GM12874 (cell line): ENCODE measurements around the gene ZNF814.

ENCODE experiments used
- TF ChIP-seq, protein P1 (sequence below): IDR thresholded peaks from 2 replicates; pipeline ENCODE4 v1.5.1; 2011; ENCODE audit warnings: low read depth, mild to moderate bottlenecking, control low read depth, low read length, moderate library complexity; ENCODE audit not compliant: insufficient read depth

The ZNF814 gene

DNA sequence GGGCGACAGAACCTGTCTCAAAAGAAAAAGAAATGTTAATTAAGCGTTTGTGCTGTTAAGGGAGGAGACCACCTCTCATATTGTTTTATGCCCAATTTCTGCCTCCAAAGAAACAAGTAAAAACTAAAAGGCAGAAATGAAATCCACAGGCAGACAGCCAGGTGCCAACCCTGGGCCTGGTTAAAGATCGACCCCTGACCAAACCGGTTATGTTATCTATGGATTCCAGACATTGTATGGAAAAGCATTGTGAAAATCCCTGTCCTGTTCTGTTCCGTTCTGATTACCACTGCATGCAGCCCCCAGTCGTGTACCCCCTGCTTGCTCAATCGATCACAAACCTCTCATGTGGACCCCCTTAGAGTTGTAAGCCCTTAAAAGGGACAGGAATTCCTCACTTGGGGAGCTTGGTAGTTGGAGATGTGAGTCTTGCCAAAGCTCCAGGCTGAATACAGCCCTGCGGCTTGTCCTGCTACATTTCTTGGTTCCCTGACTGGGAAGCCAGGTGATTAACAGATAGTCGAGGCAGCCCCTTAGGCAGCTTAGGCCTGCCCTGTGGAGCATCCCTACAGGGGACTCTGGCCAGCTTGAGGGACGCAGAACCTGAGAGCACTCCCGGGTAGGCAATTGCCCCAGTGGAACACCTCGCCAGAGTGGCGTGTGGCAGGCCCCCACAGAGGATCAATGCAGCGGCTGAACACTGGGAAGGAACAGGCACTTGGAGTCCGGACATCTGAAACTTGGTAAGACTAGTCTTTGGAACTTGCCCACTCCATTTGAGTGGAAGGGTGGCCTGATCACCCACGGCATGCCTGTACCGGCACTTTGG is 73.4 kb downstream of the ZNF814 start:
- TF ChIP-seq, protein P1, sequence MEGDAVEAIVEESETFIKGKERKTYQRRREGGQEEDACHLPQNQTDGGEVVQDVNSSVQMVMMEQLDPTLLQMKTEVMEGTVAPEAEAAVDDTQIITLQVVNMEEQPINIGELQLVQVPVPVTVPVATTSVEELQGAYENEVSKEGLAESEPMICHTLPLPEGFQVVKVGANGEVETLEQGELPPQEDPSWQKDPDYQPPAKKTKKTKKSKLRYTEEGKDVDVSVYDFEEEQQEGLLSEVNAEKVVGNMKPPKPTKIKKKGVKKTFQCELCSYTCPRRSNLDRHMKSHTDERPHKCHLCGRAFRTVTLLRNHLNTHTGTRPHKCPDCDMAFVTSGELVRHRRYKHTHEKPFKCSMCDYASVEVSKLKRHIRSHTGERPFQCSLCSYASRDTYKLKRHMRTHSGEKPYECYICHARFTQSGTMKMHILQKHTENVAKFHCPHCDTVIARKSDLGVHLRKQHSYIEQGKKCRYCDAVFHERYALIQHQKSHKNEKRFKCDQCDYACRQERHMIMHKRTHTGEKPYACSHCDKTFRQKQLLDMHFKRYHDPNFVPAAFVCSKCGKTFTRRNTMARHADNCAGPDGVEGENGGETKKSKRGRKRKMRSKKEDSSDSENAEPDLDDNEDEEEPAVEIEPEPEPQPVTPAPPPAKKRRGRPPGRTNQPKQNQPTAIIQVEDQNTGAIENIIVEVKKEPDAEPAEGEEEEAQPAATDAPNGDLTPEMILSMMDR, result no peak

DNA sequence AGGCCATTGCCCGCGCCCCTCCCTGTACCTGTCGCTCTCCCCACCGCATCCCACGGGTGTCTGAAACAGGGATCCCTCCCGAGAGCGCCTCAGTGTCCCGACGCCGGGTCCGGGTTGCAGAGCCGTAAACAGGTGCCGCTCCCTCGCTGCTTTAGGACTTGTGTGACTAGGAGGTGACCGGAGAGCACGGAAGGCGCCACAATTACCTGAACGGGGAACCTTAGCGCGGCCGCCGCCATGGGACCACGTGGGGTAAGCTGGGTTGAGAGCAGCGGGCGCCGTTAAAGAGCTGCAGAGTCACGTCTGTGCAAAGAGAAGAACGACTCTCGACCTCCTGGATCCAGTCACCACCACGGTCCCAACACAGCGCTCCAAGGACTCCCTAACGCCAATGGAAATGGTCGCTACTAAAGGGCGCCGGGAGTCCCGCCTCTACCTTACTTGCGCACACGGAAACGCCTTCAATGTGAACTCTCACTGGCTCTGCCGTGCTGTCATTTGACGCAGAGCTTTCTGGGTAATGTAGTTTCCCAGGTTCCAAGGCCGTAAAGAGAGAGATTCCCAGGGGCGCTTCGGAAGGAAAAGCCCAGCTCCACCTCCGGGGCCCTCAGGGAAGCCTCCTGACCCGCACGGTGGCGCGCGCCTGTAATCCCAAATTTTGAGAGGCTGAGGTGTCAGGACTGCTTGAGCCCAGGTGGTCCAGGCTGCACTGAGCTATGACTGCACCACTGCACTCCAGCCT is 74.2 kb downstream of the ZNF814 start, which contains the start of gene ZNF552:
ZNF552 (minus strand) TSS at position 409 of the 742 bp plus-strand sequence; CDS start at position 239, 170 bp downstream.
- TF ChIP-seq, protein P1, result no peak

DNA sequence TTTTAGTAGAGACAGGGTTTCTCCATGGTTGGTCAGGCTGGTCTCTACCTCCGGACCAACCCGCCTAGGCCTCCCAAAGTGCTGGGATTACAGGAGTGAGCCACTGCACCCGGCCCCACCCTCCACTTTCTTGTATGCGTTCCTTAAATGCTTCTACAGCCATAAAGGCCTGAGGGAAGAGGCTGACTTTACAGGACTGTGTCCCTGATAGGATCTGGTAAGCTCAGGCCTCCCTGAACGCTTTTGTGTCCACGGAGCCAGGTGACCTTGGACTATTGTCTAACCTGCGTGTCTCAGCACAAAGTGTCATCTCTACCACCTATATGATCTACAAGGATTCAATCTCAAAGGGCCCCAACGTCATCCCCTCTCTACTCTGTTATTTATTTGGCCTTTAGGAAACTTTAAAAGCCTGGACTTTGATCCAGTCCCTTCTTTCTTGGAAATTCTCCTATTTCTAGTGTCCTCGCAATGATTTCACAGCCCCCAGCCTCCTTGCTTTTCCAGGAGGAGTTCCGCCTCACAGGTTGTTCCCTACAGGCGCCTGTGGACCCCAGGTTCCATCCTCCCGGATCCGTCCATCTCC is 74.8 kb downstream of the ZNF814 start:
- TF ChIP-seq, protein P1, result no peak

DNA sequence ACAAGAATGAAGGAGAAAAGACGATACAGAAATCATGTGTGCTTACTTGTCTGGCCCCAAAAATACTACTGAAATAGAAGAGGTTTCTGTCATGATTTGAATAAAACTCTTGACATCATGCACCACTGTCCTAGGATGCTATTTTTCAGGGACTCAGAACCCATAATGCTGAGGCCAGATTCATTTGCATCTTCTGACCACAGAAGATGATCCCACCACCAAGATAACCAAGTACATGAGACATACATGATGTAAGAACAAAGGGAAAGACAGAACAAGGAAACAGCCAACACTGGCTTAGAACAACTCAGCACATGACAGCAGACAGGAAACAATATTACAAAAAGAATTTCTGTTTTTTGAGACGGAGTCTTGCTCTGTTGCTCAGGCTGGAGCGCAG is 76.6 kb downstream of the ZNF814 start:
- TF ChIP-seq, protein P1, result no peak

DNA sequence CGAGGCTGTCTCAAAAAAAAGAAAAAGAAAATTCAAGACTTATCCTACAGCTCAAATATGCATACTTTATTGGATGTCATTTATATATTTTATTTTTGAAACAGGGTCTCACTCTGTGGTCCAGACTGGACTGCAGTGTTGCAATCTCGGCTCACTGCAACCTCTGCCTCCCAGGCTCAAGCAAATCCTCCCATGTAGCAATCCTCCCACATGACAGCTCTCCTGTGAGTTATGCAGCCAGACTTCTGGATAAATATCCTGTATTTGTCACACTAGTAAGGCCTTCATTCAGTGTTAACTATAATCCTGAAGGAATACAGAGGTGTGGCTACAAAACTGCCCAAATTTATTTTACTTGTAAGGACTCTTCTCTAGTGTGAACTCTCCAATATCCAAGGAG is 81.3 kb downstream of the ZNF814 start:
- TF ChIP-seq, protein P1, result no peak

DNA sequence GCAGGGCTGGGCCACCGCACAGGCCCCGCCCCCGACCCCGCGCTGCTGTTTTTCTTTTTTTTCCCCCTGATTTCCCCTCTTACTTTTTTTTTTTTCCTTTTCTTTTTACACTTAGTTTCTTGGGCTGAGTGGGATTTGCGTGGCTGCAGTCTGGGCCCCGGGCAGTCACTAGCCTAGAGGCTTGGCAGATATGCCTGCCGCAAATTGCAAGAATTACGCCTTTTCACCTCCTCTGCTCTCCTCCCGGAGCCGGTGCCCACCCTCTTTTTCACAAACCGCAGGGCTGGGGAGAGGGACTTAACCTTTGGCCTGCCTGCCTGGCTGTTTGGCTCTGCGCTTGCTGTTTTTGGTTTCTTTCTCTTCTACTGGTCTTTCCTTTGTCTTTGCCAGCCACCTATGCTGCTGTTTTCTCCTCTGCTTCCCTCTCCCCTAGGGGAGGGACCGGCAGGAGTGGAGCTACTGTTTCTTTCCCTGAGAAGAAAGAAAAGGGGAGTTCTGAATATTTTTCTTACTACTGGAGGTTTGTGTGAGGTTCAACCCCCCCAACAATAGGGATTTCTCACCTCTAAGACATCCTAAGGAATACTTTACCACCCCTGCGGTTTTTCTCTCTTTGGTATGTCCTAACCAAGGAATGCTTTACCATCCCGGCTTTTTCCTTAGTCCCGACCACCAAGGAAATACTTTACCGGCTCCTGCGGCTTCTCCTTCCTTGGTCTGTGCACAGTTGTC is 85.1 kb downstream of the ZNF814 start:
- TF ChIP-seq, protein P1, result no peak

DNA sequence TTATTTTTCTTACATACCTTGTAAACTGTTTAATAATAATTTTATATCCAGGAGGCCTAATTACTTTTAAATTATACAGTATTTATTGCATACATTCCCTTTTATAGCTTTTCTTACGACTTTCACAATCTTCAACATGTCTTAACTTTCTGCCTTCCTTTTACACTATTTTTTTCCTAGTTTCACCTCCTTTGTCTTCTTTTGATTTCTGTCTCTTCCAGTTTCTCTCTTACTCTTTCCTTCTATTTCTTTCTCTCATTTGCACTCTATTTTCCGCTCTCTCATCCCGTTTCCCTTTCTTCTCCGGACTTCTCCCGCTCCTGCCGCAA is 85.6 kb downstream of the ZNF814 start:
- TF ChIP-seq, protein P1, result no peak
